CD4-positive, alpha-beta T cell (primary cell): ENCODE measurements around the gene RCOR1. TPM values are rescaled to one million over a fixed set of nuclear protein-coding genes. Genes with fewer than 3 reads are reported as not detected.

Experiments used
- ATAC-seq: fragments of 200-7000 bp; cut with Tn5 transposase; one replicate; pipeline ENCODE4 v1.10.0; 2022; ENCODE audit warnings: mild to moderate bottlenecking; ENCODE audit not compliant: poor library complexity
- CTCF ChIA-PET: fragments of 350-600 bp; sonication (Branson Sonifier 250); formaldehyde crosslinking; loops from one replicate; lab custom pipeline; 2021; ENCODE audit warnings: antibody characterized with exemption, inconsistent platforms; lab: Charles Lee
- POLR2A ChIA-PET: fragments of 350-600 bp; sonication (Branson Sonifier 250); formaldehyde crosslinking; loops from one replicate; lab custom pipeline; 2021; ENCODE audit warnings: antibody characterized with exemption, inconsistent platforms; lab: Charles Lee
- DNase-seq, 14 experiments: peaks; one replicate each; pipeline ENCODE4 v3.0.0-alpha.2; 2013 to 2020; ENCODE audit warnings: mixed read lengths in 2 of 14
- H3K27ac ChIP-seq, 2 donors: one replicate each; pipeline versions ENCODE4 v1.5.1 to v1.7.0; 2013; ENCODE audit warnings: low read length in 2 of 2, low read depth in 1 of 2, mild to moderate bottlenecking in 1 of 2
- H3K27me3 ChIP-seq, 2 experiments: 1 replicate in 1 of 2; 2 replicates in 1 of 2; pipeline versions ENCODE4 v1.6.1 to v1.7.0; 2013; ENCODE audit warnings: low read length in 2 of 2, control low read depth in 1 of 2, mild to moderate bottlenecking in 1 of 2, moderate library complexity in 1 of 2; ENCODE audit not compliant: insufficient read depth in 2 of 2, control insufficient read depth in 1 of 2
- H3K36me3 ChIP-seq: one replicate; pipeline ENCODE4 v1.6.1; 2013; ENCODE audit warnings: low read length, control low read depth; ENCODE audit not compliant: insufficient read depth
- H3K4me1 ChIP-seq: one replicate; pipeline ENCODE4 v1.6.1; 2013; ENCODE audit warnings: low read length, control low read depth; ENCODE audit not compliant: insufficient read depth
- H3K4me3 ChIP-seq: one replicate; pipeline ENCODE4 v1.5.1; 2013; ENCODE audit warnings: mild to moderate bottlenecking, low read length, moderate library complexity
- H3K9me3 ChIP-seq, 2 experiments: 1 replicate in 1 of 2; 2 replicates in 1 of 2; pipeline versions ENCODE4 v1.6.1 to v1.7.0; 2013; ENCODE audit warnings: low read length in 2 of 2, mild to moderate bottlenecking in 2 of 2, control low read depth in 1 of 2, moderate library complexity in 1 of 2; ENCODE audit not compliant: control insufficient read depth in 1 of 2, insufficient read depth in 1 of 2
- H3K27ac Mint-ChIP-seq: one replicate; pipeline ENCODE4 v1.8.0; 2020; ENCODE audit warnings: mixed read lengths
- H3K27me3 Mint-ChIP-seq: one replicate; pipeline ENCODE4 v1.8.0; 2021; ENCODE audit warnings: mixed read lengths
- H3K36me3 Mint-ChIP-seq: one replicate; pipeline ENCODE4 v1.8.0; 2021; ENCODE audit warnings: low read depth, mixed read lengths
- H3K4me1 Mint-ChIP-seq: one replicate; pipeline ENCODE4 v1.8.0; 2021; ENCODE audit warnings: low read depth, mixed read lengths
- H3K4me3 Mint-ChIP-seq: one replicate; pipeline ENCODE4 v1.8.0; 2020; ENCODE audit warnings: mild to moderate bottlenecking, mixed read lengths
- H3K9me3 Mint-ChIP-seq: one replicate; pipeline ENCODE4 v1.8.0; 2020; ENCODE audit warnings: mixed read lengths
- intact Hi-C, 2 experiments: fragments of 100-400 bp; cut with DNase I in 1 of 2; cut with micrococcal nuclease in 1 of 2; formaldehyde crosslinking; loops; one replicate each; pipeline versions ENCODE4 v1.15.1 to v1.9.0; 2023 to 2025; cut with DNase I, micrococcal nuclease
- total RNA-seq, 174 experiments: library from RNA in 2 of 174; stranded (reverse) in 2 of 174; gene quantifications; one replicate each; pipeline ENCODE4 v1.2.3 and lab custom pipeline; 2021 to 2026
- TF ChIP-seq, protein P1 (sequence below): fragments of 200-600 bp; IDR thresholded peaks from one replicate; pipeline ENCODE4 v1.8.0; 2022; ENCODE audit warnings: antibody characterized with exemption, mild to moderate bottlenecking

RCOR1 gene
- total RNA-seq, 2 experiments from 2014 or later, result 20.5 to 23.1 TPM

DNA sequence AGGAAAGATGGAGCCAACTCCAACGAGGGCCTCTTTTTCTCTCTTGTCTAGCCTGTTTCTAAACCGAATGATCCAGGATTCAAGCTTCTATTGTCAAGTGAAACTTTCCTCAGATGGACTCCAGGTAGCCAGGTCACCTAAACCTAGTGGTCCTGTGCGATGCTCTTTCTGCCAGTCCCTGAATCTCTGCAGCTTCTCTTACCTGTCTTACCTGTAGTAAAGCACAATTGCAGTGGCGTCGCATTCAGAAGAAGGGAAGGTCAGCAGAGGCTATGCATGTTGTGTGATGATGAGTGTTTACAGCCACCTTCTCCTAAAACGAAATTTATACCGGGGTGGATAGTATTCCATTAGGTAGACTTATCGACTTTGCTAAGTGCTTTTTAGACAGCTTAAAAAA lies 137.4 kb downstream of the RCOR1 start:
- intact Hi-C loops, result no loop called here
- peaks cover 49% of the 10 kb centered on the region for H3K36me3 ChIP-seq

DNA sequence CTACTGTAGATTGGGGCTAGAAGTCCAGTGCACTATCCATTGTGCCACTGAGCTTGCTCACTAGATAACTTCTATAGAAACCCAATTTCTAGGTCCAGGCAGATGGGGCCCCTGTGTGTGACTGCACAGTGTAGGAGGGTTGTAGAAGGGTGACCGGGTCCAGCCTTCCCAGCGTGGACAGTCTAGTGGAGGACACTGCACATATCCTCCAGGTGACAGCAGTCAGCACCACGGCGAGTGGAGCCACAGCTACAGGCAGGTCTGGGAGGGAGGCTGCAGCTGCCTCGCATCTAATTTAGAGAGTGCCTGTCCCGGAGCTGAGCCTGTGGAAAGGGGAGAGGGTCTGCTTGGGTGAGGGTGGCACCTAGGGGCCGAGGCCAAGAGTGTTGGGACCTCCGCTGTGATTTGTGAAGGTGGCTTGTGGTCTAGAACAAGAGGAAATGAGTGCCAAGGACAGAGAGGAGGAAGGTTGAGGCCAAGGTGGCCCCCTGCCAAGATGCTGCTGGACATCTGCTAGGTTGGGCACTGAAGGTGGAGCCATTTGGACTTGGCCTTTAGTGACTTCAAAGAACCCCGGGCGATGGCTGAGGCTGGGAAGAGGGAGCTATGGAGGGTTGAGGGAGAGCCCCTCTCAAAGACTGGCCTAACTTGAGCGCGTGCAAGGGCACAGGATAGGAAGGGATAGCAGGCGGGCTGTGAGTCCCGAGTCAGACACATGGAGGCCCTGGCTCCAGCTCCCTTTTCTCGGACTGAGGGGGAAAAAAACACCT lies 138.8 kb downstream of the RCOR1 start:
- H3K4me3 ChIP-seq, result no peak overlapping the region
- ChIA-PET POLR2A (no interaction called here), CTCF (no interaction called here)
- Mint-ChIP-seq H3K27me3 (no peaks in the 10 kb centered on the region), H3K4me3 (no peak overlapping the region), H3K27ac (no peak overlapping the region), H3K4me1 (no peaks in the 10 kb centered on the region), H3K36me3 (peaks cover 45% of the 10 kb centered on the region), H3K9me3 (no peaks in the 10 kb centered on the region)
- TF ChIP-seq, protein P1, sequence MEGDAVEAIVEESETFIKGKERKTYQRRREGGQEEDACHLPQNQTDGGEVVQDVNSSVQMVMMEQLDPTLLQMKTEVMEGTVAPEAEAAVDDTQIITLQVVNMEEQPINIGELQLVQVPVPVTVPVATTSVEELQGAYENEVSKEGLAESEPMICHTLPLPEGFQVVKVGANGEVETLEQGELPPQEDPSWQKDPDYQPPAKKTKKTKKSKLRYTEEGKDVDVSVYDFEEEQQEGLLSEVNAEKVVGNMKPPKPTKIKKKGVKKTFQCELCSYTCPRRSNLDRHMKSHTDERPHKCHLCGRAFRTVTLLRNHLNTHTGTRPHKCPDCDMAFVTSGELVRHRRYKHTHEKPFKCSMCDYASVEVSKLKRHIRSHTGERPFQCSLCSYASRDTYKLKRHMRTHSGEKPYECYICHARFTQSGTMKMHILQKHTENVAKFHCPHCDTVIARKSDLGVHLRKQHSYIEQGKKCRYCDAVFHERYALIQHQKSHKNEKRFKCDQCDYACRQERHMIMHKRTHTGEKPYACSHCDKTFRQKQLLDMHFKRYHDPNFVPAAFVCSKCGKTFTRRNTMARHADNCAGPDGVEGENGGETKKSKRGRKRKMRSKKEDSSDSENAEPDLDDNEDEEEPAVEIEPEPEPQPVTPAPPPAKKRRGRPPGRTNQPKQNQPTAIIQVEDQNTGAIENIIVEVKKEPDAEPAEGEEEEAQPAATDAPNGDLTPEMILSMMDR, result no peak
- DNase-seq, result no peak
- no peaks in the 10 kb centered on the region for H3K9me3 ChIP-seq
- no peaks in the 10 kb centered on the region for H3K27me3 ChIP-seq
- intact Hi-C loops, result no loop called here
- peaks cover 37% of the 10 kb centered on the region for H3K36me3 ChIP-seq
- no peak for ATAC-seq
- no peak overlapping the region for H3K27ac ChIP-seq
- no peaks in the 10 kb centered on the region for H3K4me1 ChIP-seq

More for the DNA sequence above, 137.4 kb downstream of the RCOR1 start:
- Mint-ChIP-seq H3K27ac (no peak overlapping the region), H3K36me3 (peaks cover 57% of the 10 kb centered on the region), H3K27me3 (no peaks in the 10 kb centered on the region), H3K4me1 (no peaks in the 10 kb centered on the region), H3K4me3 (no peak overlapping the region), H3K9me3 (no peaks in the 10 kb centered on the region)
- Histone ChIP-seq H3K27me3 (no peaks in the 10 kb centered on the region), H3K27ac (no peak overlapping the region), H3K4me3 (no peak overlapping the region), H3K4me1 (no peaks in the 10 kb centered on the region), H3K9me3 (no peaks in the 10 kb centered on the region)
- DNase-seq, result no peak
- ChIA-PET CTCF (no interaction called here), POLR2A (no interaction called here)
- no peak for ATAC-seq
- TF ChIP-seq, protein P1, result no peak

DNA sequence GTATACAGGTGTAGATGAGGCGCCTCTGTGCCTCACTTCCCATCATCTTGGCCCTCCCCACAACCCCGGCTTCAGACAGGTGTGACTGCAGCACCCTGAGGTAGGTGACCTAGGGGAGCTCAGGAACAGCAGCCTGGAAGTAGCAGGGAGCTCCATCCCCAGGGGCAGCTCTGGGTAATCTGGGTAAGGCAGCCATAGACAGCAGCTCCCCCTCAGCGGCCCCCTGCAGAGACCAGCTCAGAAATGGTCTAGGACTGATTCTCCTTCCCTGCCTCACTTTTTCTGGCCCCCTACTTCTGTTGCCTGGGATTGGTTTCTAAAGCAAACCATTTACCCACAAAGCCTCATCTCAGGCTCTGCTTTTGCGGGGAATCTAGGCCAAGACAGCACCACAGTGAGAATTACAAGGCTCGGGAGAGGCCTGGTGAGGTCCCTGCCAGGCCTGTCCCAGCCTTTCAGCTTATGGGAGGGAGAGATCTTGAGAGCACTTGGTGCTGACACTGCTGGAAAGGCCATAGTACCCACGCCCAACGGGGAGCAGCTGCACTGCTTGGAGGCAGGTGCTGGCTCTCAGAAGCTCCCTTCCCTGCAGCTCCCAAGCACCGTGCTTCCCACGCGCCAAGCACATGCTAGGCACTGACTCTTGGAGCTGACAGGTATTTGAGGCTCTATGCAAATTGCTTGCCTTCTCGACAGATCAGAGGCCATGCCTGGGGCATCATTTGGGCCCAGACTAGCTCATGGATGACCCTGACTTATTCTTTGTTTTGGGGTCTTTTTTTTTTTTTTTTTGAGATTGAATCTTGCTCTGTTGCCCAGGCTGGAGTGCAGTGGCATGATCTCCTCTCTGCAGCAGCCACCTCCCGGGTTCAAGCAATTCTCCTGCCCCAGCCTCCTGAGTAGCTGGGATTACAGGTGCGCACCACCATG lies 139.7 kb downstream of the RCOR1 start:
- intact Hi-C loops, result no loop called here
- DNase-seq, result no peak
- Mint-ChIP-seq H3K27ac (no peak overlapping the region), H3K4me3 (no peak overlapping the region), H3K4me1 (no peaks in the 10 kb centered on the region), H3K9me3 (no peaks in the 10 kb centered on the region), H3K36me3 (peaks cover 36% of the 10 kb centered on the region), H3K27me3 (no peaks in the 10 kb centered on the region)
- ChIA-PET POLR2A (no interaction called here), CTCF (interaction anchor here (0.7 kb wide), 1 partner anchor 87 kb away, joined by 3 read pairs; no protein-coding TSS in a partner anchor)
- Histone ChIP-seq H3K4me1 (no peaks in the 10 kb centered on the region), H3K27ac (no peak overlapping the region), H3K36me3 (peaks cover 30% of the 10 kb centered on the region), H3K27me3 (no peaks in the 10 kb centered on the region), H3K4me3 (no peak overlapping the region), H3K9me3 (no peaks in the 10 kb centered on the region)
- TF ChIP-seq, protein P1, result no peak
- no peak for ATAC-seq
